GM18907 (cell line): ENCODE results near the gene PDZK1IP1.

Experiments
- ATAC-seq: cut with Tn5 transposase; IDR thresholded peaks from one replicate; pipeline ENCODE4 v1.9.1; 2021; ENCODE audit warnings: mild to moderate bottlenecking, moderate library complexity; ENCODE audit not compliant: unreplicated experiment

PDZK1IP1 gene

GRCh38 chr1:47189844-47190508 is at the start of gene PDZK1IP1:
TSS of gene PDZK1IP1 (minus strand) at chr1:47190036. CDS start at chr1:47189932, 104 bp downstream.
- no peak for ATAC-seq

GRCh38 chr1:47238935-47239592 is 49.2 kb upstream of the PDZK1IP1 start:
- ATAC-seq = no peak

- no peak for ATAC-seq
These were observed 46.0 kb upstream of the PDZK1IP1 start for GRCh38 chr1:47235806-47236205.

- ATAC-seq = no peak
These were observed 45.4 kb upstream of the PDZK1IP1 start for GRCh38 chr1:47235241-47235681.

- no peak for ATAC-seq
These were observed 43.4 kb upstream of the PDZK1IP1 start for GRCh38 chr1:47233186-47233585.

- ATAC-seq = no peak
These were observed 42.5 kb upstream of the PDZK1IP1 start, which contains the start of gene TAL1 for GRCh38 chr1:47232187-47232874. TSS of gene TAL1 (minus strand) at chr1:47232225. CDS start at chr1:47225888, 6,337 bp downstream.

GRCh38 chr1:47231301-47232186 is 41.7 kb upstream of the PDZK1IP1 start:
- ATAC-seq = no peak

GRCh38 chr1:47230692-47231300 is 41.0 kb upstream of the PDZK1IP1 start:
- ATAC-seq = no peak

- ATAC-seq = no peak
These were observed 40.3 kb upstream of the PDZK1IP1 start for GRCh38 chr1:47229886-47230691.

- ATAC-seq = no peak
These were observed 39.4 kb upstream of the PDZK1IP1 start for GRCh38 chr1:47229031-47229885.

GRCh38 chr1:47228644-47229030 is 38.8 kb upstream of the PDZK1IP1 start:
- ATAC-seq = no peak

- no peak for ATAC-seq
These were observed 37.8 kb upstream of the PDZK1IP1 start for GRCh38 chr1:47227341-47228232.

GRCh38 chr1:47226839-47227215 is 37.0 kb upstream of the PDZK1IP1 start:
- ATAC-seq = no peak

GRCh38 chr1:47226121-47226838 is 36.4 kb upstream of the PDZK1IP1 start:
- no peak for ATAC-seq

GRCh38 chr1:47225430-47226100 is 35.7 kb upstream of the PDZK1IP1 start:
- ATAC-seq = no peak

- ATAC-seq = no peak
These were observed 35.0 kb upstream of the PDZK1IP1 start for GRCh38 chr1:47224676-47225399.
